HG03442 (cell line): ENCODE measurements around the gene LHB.

ENCODE experiments used
- ATAC-seq: cut with Tn5 transposase; IDR thresholded peaks from one replicate; pipeline ENCODE4 v1.9.1; 2021; ENCODE audit warnings: mild to moderate bottlenecking, moderate library complexity; ENCODE audit not compliant: unreplicated experiment

LHB gene

GRCh38 chr19:49014123-49014869 is 2.6 kb downstream of the LHB start:
- ATAC-seq: no peak

GRCh38 chr19:49011194-49011593 is 5.7 kb downstream of the LHB start:
- no peak for ATAC-seq

GRCh38 chr19:49010453-49010852 is 6.4 kb downstream of the LHB start:
- ATAC-seq: no peak

DNA sequence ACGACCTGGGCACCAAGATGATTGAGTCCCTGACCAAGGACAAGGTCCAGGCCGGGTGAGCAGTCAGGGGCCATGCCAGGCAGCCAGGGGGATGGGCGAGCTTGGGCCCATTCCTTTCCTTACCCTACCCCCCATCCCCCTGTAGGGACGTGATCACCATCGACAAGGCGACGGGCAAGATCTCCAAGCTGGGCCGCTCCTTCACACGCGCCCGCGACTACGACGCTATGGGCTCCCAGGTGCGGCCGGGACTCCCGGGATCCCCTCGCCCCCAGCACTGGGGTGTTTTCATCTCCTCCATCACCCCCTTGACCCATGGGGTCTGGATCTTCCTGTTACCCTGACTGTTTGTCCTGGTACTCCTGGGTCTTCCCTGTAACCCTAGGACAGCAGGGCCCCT is 7.1 kb downstream of the LHB start:
- no peak for ATAC-seq

DNA sequence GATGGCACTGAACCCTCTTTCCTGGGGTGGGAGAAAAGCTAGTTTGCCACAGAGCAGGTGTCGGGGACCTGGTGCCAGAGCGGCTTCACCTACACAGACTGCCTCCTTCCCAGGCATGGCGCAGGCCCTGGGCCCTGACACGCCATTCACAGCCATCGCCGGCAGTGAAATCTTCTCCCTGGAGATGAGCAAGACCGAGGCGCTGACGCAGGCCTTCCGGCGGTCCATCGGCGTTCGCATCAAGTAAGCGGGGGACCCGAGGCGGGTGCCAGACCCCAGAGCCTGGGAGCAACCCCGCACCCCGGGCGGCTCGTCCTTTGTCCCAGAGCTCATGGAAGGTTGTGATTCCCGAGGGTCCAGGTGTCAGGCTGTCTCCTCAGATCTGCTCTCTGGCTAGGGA is 10.0 kb downstream of the LHB start:
- no peak for ATAC-seq

- ATAC-seq: no peak
Measured at GRCh38 chr19:49004964-49005614, 11.8 kb downstream of the LHB start.

DNA sequence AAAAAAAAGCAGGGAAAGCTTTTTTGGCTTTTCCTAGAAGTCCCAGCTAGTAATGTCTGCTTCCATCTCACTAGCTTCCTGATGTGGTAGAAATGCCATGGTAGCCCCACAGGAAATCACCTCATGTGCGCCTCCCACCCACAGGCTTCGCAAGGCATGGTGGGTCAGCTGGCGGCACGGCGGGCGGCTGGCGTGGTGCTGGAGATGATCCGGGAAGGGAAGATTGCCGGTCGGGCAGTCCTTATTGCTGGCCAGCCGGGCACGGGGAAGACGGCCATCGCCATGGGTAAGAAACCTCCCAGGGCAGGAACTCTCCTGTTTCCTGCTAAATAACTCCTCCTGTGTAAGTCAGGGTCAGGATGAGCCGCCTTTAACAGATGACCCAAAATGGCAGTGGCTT is 12.8 kb downstream of the LHB start:
- ATAC-seq: no peak

- ATAC-seq: no peak
Measured at GRCh38 chr19:48999481-49000325, 17.2 kb downstream of the LHB start.

DNA sequence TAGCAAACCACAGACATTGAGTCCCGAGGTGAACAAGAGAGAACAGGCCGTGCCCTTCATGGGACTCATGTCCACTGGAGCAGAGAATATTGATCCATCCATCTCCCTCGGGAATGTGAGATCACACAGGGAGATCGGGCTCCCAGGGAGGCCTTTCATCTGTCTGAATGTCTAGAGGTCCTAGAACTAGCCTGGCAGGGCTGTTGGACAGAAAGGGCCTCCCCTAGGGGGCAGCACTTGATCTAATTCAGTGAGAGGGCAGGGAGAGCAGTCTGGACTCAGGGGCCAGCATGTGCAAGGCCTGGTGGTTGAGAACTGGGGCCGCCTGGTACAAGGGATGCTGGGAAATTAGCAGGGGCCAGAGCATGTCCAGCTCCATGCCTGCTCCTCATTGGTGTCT is 18.9 kb downstream of the LHB start:
- no peak for ATAC-seq

- no peak for ATAC-seq
Measured at GRCh38 chr19:48994035-48994386, 22.9 kb downstream of the LHB start.

DNA sequence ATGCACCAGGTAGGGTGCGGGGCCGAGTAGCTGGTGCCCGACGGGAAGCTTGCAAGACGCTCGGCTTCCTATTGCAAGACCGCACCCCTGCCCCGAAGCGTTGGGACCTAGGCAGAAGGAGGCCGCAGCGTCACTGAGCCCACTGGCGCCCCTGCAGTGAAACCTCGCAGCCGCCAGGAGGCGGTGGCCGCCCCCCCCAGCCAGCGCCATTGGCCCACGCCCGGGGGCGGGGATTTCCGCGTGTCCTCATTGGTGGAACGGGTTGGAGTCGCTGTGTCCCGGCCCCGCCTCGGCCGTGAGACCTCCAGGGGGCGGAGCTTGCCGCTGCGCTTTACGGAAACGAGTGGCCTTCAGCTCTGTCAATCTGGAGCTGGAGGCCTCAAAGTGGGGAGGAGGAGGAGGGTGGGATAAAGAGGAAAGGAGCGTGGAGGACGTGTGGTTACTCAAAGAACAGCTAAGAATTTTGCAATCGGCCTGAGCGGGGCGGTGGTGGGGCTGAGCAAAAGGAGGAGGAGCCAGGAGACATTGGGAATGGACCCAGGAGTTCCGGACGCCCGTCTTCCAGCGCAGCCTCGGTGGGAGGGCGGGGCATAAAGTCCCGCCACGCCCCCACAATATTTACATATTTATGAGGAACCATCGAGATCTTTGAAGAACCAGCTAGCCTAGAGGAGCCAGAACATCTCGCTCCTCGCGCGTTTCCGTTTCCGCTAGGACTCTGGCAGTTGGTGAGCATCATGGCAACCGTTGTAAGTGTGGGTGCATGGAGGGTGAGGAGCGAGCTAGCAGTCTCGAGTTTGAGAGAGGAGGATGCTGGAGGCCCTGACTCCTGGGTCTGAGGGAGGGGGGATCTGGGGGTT is 23.5 kb downstream of the LHB start, which contains the start of the genes GYS1 and RUVBL2:
Gene GYS1 (minus strand): TSS at position 135 of the 860 bp plus-strand sequence. CDS start 197 bp downstream, outside the sequence.
Gene RUVBL2 (plus strand): TSS at position 713 of the 860 bp plus-strand sequence. CDS start 25 bp downstream, at position 738.
- peak; percentile 87 for ATAC-seq

GRCh38 chr19:48992581-48993174 is 24.2 kb downstream of the LHB start:
- ATAC-seq: no peak

DNA sequence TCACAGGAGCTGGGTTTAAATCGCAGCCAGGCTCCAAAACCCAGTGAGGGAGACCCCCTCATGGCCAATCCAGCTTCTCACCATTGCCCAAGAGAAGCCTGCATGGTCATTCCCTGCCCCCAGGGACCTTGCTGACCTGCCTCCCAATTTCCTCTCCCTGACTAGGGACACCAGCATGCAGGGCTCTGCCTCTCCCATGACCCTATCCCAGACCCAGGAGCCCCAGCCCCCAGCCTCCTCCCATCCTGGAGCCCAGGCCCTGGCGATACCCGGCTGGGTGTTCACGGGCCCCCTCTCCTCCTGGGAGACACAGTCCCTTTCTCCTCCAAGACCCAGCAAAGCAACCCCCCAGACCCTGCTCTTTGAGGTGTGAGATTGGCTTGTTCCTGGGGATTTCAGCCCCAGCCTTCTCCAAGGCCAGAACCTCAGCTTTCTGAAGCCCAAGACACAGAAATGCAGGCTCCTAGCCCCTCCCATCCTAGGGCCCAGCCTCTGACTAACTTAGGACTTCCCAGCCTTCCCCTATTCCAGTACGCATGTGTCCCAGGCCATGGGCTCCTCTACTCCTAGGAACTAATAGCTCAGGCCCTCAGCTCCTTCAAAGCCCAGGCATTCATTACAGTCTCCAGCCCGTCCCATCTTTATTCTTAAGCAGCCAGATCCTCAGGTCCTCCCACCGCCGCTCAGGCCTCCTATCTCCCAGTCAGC is 24.9 kb downstream of the LHB start:
- no peak for ATAC-seq

DNA sequence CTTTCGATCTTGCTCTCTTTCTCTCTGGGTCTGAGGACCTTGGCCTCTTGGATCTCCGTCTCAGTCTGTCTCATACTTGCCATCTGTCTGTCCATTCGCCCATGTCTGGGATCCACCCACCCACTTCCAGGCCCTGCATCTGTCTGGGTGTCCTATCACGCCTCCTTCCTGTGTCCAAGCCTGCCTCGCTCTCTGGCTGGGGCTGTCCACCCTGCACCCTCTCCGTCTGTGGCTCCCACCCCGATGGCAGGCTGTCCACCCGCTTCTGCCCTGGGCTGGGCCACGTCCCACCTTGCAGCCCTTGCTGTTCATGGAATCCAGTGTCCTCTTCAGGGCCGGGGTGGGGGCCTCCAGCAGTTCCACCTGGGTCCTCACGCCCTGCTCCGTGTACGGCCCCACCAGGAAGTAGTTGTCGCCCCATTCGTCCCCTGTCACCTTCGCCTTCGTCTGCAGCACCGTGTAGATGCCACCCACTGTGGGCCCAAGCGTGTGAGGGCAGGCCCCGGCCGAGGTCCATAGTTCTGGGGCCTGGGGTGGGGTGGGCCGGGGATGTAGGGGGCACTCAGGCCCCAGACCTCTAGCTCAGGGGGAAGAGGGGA is 25.8 kb downstream of the LHB start:
- no peak for ATAC-seq

DNA sequence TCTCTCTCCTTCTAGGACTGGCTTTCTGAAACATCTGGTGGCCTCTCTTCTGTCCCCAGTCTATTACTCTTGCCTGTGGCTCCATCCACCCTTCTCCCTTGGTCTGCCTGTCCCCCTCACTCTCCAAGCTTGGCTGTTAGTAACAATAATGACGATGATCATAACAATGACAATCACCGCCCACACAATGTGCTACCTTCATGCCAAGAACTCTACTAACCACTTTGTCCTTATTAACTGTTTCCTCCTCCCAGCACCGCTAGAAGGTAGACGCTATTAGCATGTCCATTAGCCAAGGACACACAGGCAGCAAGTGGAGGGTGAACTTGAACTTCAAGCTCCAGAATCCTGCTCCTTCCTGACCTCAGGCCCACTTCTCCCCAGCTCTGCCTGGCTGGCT is 26.5 kb downstream of the LHB start:
- ATAC-seq: no peak

DNA sequence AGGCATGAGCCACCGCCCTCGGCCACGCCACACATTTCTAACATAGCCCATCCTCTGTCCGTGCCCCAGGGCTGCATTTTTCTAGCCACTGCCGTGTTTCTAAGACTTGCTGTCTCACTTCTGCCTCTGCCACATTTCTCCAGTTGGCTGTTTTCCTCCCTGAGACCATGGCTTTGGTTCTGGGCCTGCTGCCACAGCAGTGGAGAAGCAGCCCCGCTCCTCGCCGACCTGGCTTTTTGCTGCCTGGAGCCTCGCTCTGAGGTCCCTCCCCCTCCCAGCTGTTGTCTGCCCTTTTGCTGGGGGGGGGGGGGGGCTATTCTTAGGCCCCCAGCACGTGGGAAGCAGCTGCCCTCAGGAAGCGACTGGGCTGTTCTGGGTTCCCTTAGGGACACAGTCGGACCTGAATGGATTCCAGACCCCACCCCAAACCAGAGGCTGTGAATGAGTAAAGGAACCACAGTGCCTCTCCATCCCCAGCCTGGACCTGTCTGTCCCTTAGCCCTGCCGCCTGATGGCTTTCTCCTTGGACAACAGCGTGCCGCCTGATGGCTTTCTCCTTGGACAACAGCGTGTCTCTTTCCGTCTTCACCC is 27.1 kb downstream of the LHB start:
- ATAC-seq: no peak

DNA sequence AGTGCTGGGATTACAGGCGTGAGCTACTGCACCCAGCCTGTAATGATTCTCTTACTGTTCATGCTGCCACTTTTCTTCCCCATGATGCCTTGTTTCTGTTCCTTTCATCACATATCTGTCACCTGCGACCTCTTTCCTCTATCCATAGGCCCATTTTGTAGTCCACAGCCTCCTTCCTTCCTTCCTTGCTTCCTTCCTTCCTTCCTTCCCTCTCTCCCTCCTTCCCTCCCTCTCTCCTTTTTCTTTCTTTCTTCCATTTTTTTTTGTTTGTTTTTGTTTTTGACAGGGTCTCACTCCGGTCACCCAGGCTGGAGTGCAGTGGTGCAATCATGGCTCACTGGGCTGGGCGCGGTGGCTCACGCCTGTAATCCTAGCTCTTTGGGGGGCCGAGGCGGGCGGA is 28.0 kb downstream of the LHB start:
- ATAC-seq: no peak

DNA sequence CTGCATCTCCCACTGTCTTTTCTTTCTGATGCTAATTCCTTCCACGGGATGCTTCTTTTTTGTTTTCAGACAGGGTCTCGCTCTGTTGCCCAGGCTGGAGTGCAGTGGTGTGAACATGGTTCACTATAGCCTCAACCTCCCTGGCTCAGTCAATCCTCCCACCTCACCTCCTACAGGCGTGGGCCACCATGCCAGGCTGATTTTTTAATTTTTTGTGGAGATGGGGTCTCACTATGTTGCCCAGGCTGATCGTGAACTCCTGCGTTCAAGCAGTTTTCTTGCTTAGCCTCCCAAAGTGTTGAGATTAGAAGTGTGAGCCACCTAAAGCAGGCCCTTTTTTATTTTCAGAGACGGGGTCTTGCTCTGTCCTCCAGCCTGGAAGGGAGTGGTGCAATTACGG is 28.6 kb downstream of the LHB start:
- ATAC-seq: no peak

GRCh38 chr19:48987323-48987722 is 29.6 kb downstream of the LHB start:
- ATAC-seq: no peak
